ENCODE measurements around the gene ATP5F1D. TPM values are rescaled to one million over a fixed set of nuclear protein-coding genes. Genes with fewer than 3 reads are reported as not detected.
A peak's percentile ranks its signal among the peaks of the same experiment; 100 is the strongest.

Gene ATP5F1D
- total and polyA plus RNA-seq, 2 donors (not counting 1 experiment from before 2014, with no cell fraction given) = 150 to 166 TPM

DNA sequence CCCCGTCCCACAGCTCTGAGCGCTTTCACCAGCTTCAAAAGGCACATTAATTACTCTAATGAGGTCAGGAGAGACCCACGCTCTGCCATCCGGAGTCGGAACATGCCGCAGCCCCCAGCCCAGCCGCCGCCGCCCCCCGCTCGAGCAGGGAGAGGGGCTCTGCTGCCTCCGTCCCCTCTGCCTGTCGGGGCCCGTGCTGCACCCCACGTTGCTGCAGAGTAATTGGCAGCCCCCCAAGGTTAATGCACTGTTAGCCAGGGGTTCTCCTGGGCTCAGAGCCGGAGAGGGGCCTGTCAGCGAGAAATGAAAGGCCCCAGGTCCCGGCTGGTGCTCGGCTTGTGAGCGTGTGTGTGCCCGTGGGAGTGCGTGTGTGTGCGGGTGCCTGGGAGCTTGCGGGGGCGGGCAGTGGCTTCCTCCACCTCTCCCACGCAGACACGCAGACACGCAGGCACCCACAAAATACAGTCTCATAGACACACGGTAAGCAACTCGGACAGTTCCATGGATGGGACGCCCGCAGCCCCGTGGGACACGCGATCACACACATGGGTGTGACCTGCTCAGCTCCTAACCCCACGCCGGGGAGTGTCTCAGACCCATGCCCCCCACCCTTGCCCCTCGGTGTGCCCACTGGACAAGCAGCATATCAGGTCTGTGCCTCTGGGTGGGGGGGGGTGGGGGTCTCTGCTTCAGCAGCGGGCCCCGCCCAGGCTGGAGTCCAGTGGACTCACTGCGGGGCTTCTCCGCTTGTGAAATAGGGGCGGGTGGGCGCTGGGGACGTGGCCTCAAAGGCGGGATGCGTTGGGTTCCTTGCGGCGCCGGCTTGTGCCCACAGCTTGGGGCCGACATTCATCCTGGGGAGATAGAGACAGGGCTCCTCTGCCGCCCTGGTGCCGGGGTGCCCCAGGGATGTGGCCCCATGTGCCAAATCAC, 39.4 kb downstream of the ATP5F1D start:
- H3K27ac Mint-ChIP-seq = no peak overlapping the region
- no peak overlapping the region for H3K4me3 Mint-ChIP-seq
- DNase-seq = peak; percentile 26

More for the DNA sequence above, 39.4 kb downstream of the ATP5F1D start:
- TF ChIP-seq, protein P1, sequence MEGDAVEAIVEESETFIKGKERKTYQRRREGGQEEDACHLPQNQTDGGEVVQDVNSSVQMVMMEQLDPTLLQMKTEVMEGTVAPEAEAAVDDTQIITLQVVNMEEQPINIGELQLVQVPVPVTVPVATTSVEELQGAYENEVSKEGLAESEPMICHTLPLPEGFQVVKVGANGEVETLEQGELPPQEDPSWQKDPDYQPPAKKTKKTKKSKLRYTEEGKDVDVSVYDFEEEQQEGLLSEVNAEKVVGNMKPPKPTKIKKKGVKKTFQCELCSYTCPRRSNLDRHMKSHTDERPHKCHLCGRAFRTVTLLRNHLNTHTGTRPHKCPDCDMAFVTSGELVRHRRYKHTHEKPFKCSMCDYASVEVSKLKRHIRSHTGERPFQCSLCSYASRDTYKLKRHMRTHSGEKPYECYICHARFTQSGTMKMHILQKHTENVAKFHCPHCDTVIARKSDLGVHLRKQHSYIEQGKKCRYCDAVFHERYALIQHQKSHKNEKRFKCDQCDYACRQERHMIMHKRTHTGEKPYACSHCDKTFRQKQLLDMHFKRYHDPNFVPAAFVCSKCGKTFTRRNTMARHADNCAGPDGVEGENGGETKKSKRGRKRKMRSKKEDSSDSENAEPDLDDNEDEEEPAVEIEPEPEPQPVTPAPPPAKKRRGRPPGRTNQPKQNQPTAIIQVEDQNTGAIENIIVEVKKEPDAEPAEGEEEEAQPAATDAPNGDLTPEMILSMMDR (IDR thresholded peaks at IDR 0.05) = no peak
- no peak for TF ChIP-seq EZH2 (IDR thresholded peaks at IDR 0.05; ENCODE audit: borderline replicate concordance, insufficient read depth, low read depth, low read length, poor library complexity, severe bottlenecking)
- POLR2A ChIA-PET = no interaction called here
- Histone ChIP-seq H3K9me3 (ENCODE audit: control extremely low read depth in 1 of 3, control insufficient read depth in 2 of 3, insufficient read depth in 1 of 3, low read length in 2 of 3) (peaks cover 0 to 2% (median 0%) of the 10 kb centered on the region in 3 donors), H2AFZ (ENCODE audit: insufficient read depth, low read depth, low read length, poor library complexity, severe bottlenecking) (no peak overlapping the region), H3K36me3 (replicated peaks in 1 of 2; ENCODE audit: control extremely low read depth in 1 of 2, control insufficient read depth in 1 of 2, extremely low read depth in 1 of 2, insufficient read depth in 2 of 2, low read length in 1 of 2) (peaks cover 0 to 16% of the 10 kb centered on the region in 2 experiments), H3K27me3 (replicated peaks in 1 of 4; ENCODE audit: control extremely low read depth in 1 of 4, control insufficient read depth in 3 of 4, insufficient read depth in 4 of 4, low read length in 3 of 4) (peaks cover 0 to 22% (median 11%) of the 10 kb centered on the region in 4 experiments), H3K4me3 (ENCODE audit: control extremely low read depth in 1 of 5, extremely low read depth in 1 of 5, insufficient read depth in 1 of 5, low read depth in 2 of 5, low read length in 4 of 5) (no peak overlapping the region), H3K4me2 (replicated peaks; ENCODE audit: low read depth, low read length, poor library complexity, severe bottlenecking) (no peak overlapping the region), H4K20me1 (ENCODE audit: control insufficient read depth, insufficient read depth, low read length, poor library complexity, severe bottlenecking) (peaks cover 39% of the 10 kb centered on the region), H3K9ac (ENCODE audit: low read length) (no peak overlapping the region), H3K4me1 (ENCODE audit: control insufficient read depth in 2 of 2, insufficient read depth in 2 of 2, low read length in 2 of 2) (peaks cover 12 to 17% of the 10 kb centered on the region in 2 donors), H3K79me2 (ENCODE audit: control insufficient read depth, insufficient read depth, low read length) (peaks cover 29% of the 10 kb centered on the region), H3K27ac (ENCODE audit: low read length in 2 of 2) (no peak overlapping the region)
- Mint-ChIP-seq H3K4me1 (peaks cover 28% of the 10 kb centered on the region), H3K27me3 (peaks cover 12% of the 10 kb centered on the region), H3K9me3 (ENCODE audit: insufficient read depth) (no peaks in the 10 kb centered on the region)
- CTCF ChIA-PET = interaction anchor here (1.1 to 2.4 kb wide), 7 partner anchors 12 to 545 kb away, joined by 3 to 37 read pairs (median 8); partner anchors contain the start of gene CIRBP
- intact Hi-C loops (cut with micrococcal nuclease) = no loop called here
- WGBS (ENCODE audit: insufficient coverage) = 95% methylated on average over 49 of the region's 53 CpGs
- ATAC-seq (ENCODE audit: low read depth) = no peak
